Panc1 (cell line): ENCODE results near the gene MYBPH. TPM values are rescaled to one million over a fixed set of nuclear protein-coding genes. Genes with fewer than 3 reads are reported as not detected.

Experiments used
- ATAC-seq: fragments of 200-7000 bp; cut with Tn5 transposase; 2 replicates; pipeline ENCODE4 v1.9.1; 2020; ENCODE audit warnings: mild to moderate bottlenecking, moderate library complexity
- BruUV-seq: library from RNA; stranded (reverse); fragments of 400-500 nt; replicated peaks from 2 replicates; lab custom pipeline; 2021; lab: Mats Ljungman, UMichigan
- CTCF ChIA-PET: fragments of 300-600 bp; sonication (Branson Sonifier 250); formaldehyde crosslinking; loops from one replicate; lab custom pipeline; 2022; ENCODE audit warnings: antibody characterized with exemption; lab: Charles Lee
- POLR2A ChIA-PET: fragments of 300-600 bp; sonication (Branson Sonifier 250); formaldehyde crosslinking; loops from one replicate; lab custom pipeline; 2022; ENCODE audit warnings: antibody characterized with exemption; lab: Charles Lee
- DNase-seq: peaks from one replicate; pipeline ENCODE4 v3.0.0-alpha.2; 2010; ENCODE audit warnings: low read depth, low spot score
- H3K27ac ChIP-seq: 2 replicates; pipeline ENCODE4 v1.5.1; 2011; ENCODE audit warnings: mild to moderate bottlenecking, low read length, inconsistent platforms
- H3K27me3 ChIP-seq: fragments of 200-500 bp; sonication (Bioruptor generic); 2 replicates; pipeline ENCODE4 v1.6.0; 2014; ENCODE audit warnings: low read length, inconsistent platforms; ENCODE audit not compliant: control insufficient read depth, insufficient read depth
- H3K36me3 ChIP-seq: fragments of 200-500 bp; sonication (Bioruptor generic); 2 replicates; pipeline ENCODE4 v1.5.1; 2014; ENCODE audit warnings: inconsistent platforms, mild to moderate bottlenecking, low read length, moderate library complexity; ENCODE audit not compliant: control insufficient read depth, insufficient read depth
- H3K4me1 ChIP-seq: 2 replicates; pipeline ENCODE4 v1.5.1; 2011; ENCODE audit warnings: inconsistent platforms, mild to moderate bottlenecking, low read length, moderate library complexity; ENCODE audit not compliant: control insufficient read depth, insufficient read depth
- H3K4me3 ChIP-seq, 2 experiments: 2 replicates each; pipeline ENCODE4 v1.5.1; 2011 to 2012; ENCODE audit warnings: low read depth in 2 of 2, low read length in 2 of 2, mild to moderate bottlenecking in 2 of 2, inconsistent platforms in 1 of 2, moderate library complexity in 1 of 2
- H3K9me3 ChIP-seq: fragments of 200-500 bp; sonication (Bioruptor generic); 2 replicates; pipeline ENCODE4 v1.5.1; 2014; ENCODE audit warnings: low read depth, mild to moderate bottlenecking, inconsistent platforms, low read length, moderate library complexity; ENCODE audit not compliant: control insufficient read depth, insufficient read depth
- POLR2AphosphoS5 ChIP-seq: IDR thresholded peaks from 2 replicates; pipeline ENCODE4 v1.6.1; 2012; ENCODE audit warnings: mild to moderate bottlenecking, low read depth, low read length, moderate library complexity
- REST ChIP-seq, 2 experiments: IDR thresholded peaks; 2 replicates each; pipeline ENCODE4 v1.6.1; 2011 to 2012; ENCODE audit warnings: low read depth in 2 of 2, control low read depth in 1 of 2, low read length in 1 of 2, mild to moderate bottlenecking in 1 of 2, moderate library complexity in 1 of 2; ENCODE audit not compliant: insufficient read depth in 1 of 2
- SIN3A ChIP-seq: IDR thresholded peaks from 2 replicates; pipeline ENCODE4 v1.6.1; 2012; ENCODE audit warnings: low read depth, mild to moderate bottlenecking, low read length, moderate library complexity, borderline replicate concordance; ENCODE audit not compliant: insufficient read depth
- TCF7L2 ChIP-seq: IDR thresholded peaks from 2 replicates; pipeline ENCODE4 v1.6.1; 2011; ENCODE audit warnings: mild to moderate bottlenecking, low read depth, low read length, inconsistent platforms
- in situ Hi-C: cut with HindIII; loops from 2 replicates; pipeline ENCODE4 v1.10.0; 2016; ENCODE audit warnings: low sequenced_read_pairs, low pct_unique_long_range_greater_than_20kb
- intact Hi-C: fragments of 100-400 bp; cut with micrococcal nuclease; formaldehyde crosslinking; loops from one replicate; pipeline ENCODE4 v1.10.0; 2022; ENCODE audit not compliant: unreplicated experiment
- total RNA-seq: library from RNA; stranded (reverse); gene quantifications from one replicate; pipeline ENCODE4 v1.2.1, GENCODE V29; 2021; ENCODE audit not compliant: unreplicated experiment
- TF ChIP-seq, protein P1 (sequence below): fragments of 450-650 bp; IDR thresholded peaks from 2 replicates; pipeline ENCODE4 v1.5.1; 2017; ENCODE audit warnings: mild to moderate bottlenecking

Gene MYBPH
- total RNA-seq, 1 experiment from 2014 or later: not detected

DNA sequence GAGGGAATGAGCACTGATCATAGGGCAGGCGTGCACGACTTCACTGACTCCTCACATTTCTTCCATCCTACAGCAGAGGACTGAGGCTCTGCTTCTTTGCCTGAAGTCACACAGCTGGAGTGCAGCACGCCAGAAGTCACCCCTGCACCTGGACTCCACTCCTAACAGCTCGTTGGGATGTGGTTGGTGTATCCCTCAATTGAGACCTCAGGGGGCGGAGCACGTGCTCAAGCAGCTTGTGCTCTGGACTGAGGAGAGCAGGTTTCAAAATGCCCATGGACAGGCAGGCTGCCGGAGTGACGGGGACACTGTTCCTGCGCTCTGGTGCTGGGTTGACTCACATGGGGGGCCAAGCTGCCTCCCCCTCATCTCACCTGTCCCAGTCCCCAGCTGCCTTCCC is 39.9 kb upstream of the MYBPH start:
- TF ChIP-seq, protein P1, sequence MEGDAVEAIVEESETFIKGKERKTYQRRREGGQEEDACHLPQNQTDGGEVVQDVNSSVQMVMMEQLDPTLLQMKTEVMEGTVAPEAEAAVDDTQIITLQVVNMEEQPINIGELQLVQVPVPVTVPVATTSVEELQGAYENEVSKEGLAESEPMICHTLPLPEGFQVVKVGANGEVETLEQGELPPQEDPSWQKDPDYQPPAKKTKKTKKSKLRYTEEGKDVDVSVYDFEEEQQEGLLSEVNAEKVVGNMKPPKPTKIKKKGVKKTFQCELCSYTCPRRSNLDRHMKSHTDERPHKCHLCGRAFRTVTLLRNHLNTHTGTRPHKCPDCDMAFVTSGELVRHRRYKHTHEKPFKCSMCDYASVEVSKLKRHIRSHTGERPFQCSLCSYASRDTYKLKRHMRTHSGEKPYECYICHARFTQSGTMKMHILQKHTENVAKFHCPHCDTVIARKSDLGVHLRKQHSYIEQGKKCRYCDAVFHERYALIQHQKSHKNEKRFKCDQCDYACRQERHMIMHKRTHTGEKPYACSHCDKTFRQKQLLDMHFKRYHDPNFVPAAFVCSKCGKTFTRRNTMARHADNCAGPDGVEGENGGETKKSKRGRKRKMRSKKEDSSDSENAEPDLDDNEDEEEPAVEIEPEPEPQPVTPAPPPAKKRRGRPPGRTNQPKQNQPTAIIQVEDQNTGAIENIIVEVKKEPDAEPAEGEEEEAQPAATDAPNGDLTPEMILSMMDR: no peak
- no peak for TF ChIP-seq TCF7L2
- no peak for TF ChIP-seq POLR2AphosphoS5
- no peak for TF ChIP-seq SIN3A
- no peak for TF ChIP-seq REST (IDR thresholded peaks at IDR 0.05; ENCODE audit: insufficient read depth in 1 of 2, low read depth in 2 of 2, low read length in 1 of 2)
- POLR2A ChIA-PET: no interaction called here
- CTCF ChIA-PET: interaction anchor here (0.7 to 4.1 kb wide), 9 partner anchors 52 to 186 kb away, joined by 3 to 43 read pairs (median 5); no protein-coding TSS in a partner anchor

GRCh38 chr1:203214871-203215270 is 39.2 kb upstream of the MYBPH start:
- Histone ChIP-seq H3K4me3 (no peak overlapping the region), H3K36me3 (no peaks in the 10 kb centered on the region), H3K4me1 (no peaks in the 10 kb centered on the region), H3K9me3 (no peaks in the 10 kb centered on the region), H3K27ac (no peak overlapping the region), H3K27me3 (peaks cover 3% of the 10 kb centered on the region)
- in situ Hi-C loops (no loop called here), intact Hi-C loops (no loop called here)
- DNase-seq: no peak
- ATAC-seq: no peak
- ChIA-PET CTCF (interaction anchor here (0.6 to 4.1 kb wide), 7 partner anchors 84 to 989 kb away, joined by 3 to 43 read pairs (median 8); no protein-coding TSS in a partner anchor), POLR2A (interaction anchor here (0.7 kb wide), 1 partner anchor 85 kb away, joined by 3 read pairs; no protein-coding TSS in a partner anchor)
- TF ChIP-seq REST (IDR thresholded peaks at IDR 0.05; ENCODE audit: insufficient read depth in 1 of 2, low read depth in 2 of 2, low read length in 1 of 2) (no peak), SIN3A (no peak), POLR2AphosphoS5 (no peak), TCF7L2 (no peak)
- TF ChIP-seq, protein P1: no peak
- no TSS peak for BruUV-seq

More for the DNA sequence above, 39.9 kb upstream of the MYBPH start:
- Histone ChIP-seq H3K9me3 (no peaks in the 10 kb centered on the region), H3K36me3 (no peaks in the 10 kb centered on the region), H3K27me3 (no peaks in the 10 kb centered on the region; the same call in 1 of the 2 replicates), H3K4me3 (no peak overlapping the region), H3K27ac (no peak overlapping the region), H3K4me1 (no peaks in the 10 kb centered on the region)
- intact Hi-C loops (no loop called here), in situ Hi-C loops (no loop called here)
- peak; percentile 24; the same call in 1 of the 2 replicates for ATAC-seq
- no peak for DNase-seq
- no TSS peak for BruUV-seq
